Skeletal muscle satellite cell (primary cell): Measurements from ENCODE around the gene PRMT7.

Experiments used
- H3K27me3 ChIP-seq: 2 replicates; pipeline ENCODE4 v1.7.0; 2013; ENCODE audit warnings: low read length; ENCODE audit not compliant: control insufficient read depth, insufficient read depth
- H3K36me3 ChIP-seq: 2 replicates; pipeline ENCODE4 v1.7.0; 2013; ENCODE audit warnings: mild to moderate bottlenecking, control low read depth, low read length; ENCODE audit not compliant: insufficient read depth
- H3K4me1 ChIP-seq: 2 replicates; pipeline ENCODE4 v1.7.0; 2013; ENCODE audit warnings: low read length; ENCODE audit not compliant: control insufficient read depth, insufficient read depth
- H3K4me2 ChIP-seq: 2 replicates; pipeline ENCODE4 v1.7.0; 2013; ENCODE audit warnings: mild to moderate bottlenecking, low read length
- H3K4me3 ChIP-seq: 2 replicates; pipeline ENCODE4 v1.7.0; 2013; ENCODE audit warnings: low read length
- H3K9ac ChIP-seq: 2 replicates; pipeline ENCODE4 v1.7.0; 2013; ENCODE audit warnings: mild to moderate bottlenecking, low read depth, low read length, moderate library complexity
- H3K9me3 ChIP-seq: replicated peaks from 2 replicates; pipeline ENCODE4 v1.7.0; 2013; ENCODE audit warnings: mild to moderate bottlenecking, control low read depth, low read length

The PRMT7 gene

DNA sequence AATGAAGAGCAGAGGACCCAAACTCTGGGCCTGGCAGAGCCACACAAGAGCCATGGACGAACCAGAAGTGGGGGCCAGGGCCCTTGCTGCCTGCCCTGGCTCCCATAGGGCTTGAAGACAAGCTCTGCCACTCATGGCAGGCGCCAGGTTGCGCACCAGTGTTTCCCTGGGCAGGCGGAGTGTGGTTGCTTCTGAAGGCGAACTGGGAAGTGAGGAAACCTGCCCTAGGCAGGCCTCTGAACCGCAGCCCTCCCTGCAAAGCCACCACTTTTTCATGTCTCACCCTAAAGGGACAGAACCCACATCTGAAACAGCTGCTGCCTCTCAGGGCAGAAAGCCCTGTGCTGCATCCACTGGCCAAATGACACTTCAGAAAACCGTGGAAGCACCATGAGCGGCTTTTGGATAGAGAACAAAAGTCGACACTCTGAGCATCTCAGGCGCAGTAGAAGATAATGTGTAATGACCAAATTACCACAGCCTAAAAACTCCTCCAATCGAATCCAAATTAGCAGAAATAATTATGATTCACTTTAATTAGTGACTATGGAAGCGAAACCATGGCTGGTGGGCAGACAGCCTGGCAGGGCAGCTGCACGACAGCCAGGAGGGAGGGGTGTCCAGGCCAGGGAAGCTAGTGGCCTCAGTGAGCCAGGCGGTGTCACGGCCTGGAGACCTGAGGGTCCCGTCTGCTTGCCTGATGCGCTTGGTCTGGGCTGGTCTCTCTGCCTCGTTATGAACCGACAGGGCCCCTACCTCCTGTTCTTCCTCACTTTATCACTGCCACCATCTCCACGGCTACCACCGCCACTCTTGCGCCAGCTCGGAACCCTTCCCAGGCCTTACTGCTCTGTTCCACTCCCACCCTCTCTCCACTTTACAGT is 59.1 kb downstream of the PRMT7 start:
- Histone ChIP-seq H3K4me1 (no peaks in the 10 kb centered on the region), H3K27me3 (peaks cover 43% of the 10 kb centered on the region), H3K9ac (no peak overlapping the region), H3K4me3 (no peak overlapping the region), H3K9me3 (no peaks in the 10 kb centered on the region), H3K36me3 (no peaks in the 10 kb centered on the region), H3K4me2 (no peak overlapping the region)

DNA sequence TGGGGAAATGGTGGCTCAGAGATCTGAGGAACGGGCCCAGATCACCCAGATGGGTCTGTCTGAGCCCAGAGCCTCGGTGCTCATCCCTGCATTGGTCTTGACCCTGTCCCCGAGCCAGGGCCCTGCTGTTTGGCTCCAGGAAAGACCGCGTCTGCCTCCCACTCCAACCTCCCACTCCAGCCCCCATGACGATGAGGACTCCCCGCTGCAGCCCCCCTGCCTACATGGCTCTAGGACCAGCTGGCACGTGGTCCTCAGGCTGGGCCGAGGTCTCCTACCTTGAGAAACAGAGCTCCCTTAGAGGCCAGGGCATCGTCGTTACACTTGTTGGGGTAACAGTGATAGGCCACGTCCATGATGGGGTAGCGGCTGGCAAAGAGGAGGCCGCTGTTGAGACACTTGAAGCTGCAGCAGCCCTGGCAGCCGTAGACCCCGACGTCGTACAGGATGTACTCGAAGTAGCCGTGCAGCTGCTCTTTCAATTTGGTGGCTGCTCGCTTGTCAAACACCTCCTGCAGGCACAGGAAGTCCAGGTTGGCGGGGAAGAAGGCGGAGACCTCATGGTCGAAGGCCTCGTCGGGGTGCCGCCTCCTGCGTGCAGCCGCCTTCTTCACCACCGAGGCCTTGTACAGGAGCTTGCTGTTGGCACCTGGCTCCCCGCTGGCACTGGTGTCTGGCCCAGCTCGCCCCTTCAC is 59.9 kb downstream of the PRMT7 start:
- H3K4me1 ChIP-seq = no peaks in the 10 kb centered on the region

DNA sequence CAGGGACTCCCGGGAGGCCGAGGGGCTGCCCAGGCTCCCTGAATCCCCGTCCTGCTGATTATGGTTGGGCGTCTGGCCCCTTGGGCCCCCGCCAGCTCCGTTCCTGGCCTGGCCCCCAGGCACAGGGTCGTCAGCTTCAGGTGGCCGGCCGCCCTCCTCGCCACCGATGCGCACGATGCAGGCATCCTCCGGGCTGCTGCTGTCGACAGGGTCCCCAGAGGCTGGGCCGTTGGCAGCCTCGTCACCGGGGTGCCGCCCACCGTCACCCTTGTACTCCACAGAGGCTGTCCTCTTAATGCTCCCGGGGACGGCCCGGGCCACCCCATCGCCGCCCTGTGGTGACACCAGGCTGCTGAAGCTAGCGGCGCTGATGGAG is 60.4 kb downstream of the PRMT7 start:
- Histone ChIP-seq H3K36me3 (no peaks in the 10 kb centered on the region), H3K4me1 (no peaks in the 10 kb centered on the region), H3K9me3 (no peaks in the 10 kb centered on the region), H3K9ac (no peak overlapping the region), H3K4me2 (no peak overlapping the region), H3K27me3 (peaks cover 39% of the 10 kb centered on the region), H3K4me3 (no peak overlapping the region)

More for the DNA sequence above, 59.9 kb downstream of the PRMT7 start:
- Histone ChIP-seq H3K9ac (no peak overlapping the region), H3K36me3 (no peaks in the 10 kb centered on the region), H3K4me3 (no peak overlapping the region), H3K9me3 (no peaks in the 10 kb centered on the region), H3K27me3 (peaks cover 44% of the 10 kb centered on the region), H3K4me2 (no peak overlapping the region)

DNA sequence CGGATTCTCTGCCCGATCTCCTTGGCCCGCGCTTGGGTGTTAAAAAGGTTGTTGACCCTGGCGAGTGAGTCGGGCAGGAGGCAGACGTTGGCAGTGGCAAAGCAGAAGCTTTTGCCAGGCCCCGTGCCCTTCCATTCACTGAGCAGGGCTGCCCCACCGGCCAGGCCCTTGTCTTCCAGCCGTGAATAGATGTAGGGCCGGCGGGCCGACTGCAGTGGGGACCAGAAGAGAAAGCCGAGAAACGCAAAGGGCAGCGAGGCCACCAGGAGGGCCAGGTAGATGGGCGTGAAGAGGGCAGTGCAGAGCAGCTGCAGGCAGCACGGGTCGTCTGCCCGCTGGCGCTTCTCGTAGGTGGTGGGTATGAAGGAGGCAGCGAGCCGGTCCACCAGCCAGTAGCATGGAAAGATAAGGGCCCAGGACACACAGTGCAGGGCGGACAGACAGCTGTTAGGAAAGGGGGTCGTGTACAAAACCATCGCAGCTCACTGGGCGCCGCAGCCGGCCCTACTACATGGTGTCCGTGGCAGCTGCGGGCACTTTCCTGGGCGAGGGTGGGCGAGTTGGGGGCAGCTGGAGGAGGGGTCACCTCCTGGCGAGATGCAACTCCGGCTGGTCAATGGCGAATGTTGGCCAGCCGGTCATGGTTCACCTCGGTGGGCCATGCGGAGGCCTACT is 61.0 kb downstream of the PRMT7 start:
- H3K36me3 ChIP-seq = no peaks in the 10 kb centered on the region
- no peaks in the 10 kb centered on the region for H3K9me3 ChIP-seq
- no peak overlapping the region for H3K4me2 ChIP-seq
- H3K27me3 ChIP-seq = peaks cover 39% of the 10 kb centered on the region
- no peaks in the 10 kb centered on the region for H3K4me1 ChIP-seq
- no peak overlapping the region for H3K4me3 ChIP-seq
- no peak overlapping the region for H3K9ac ChIP-seq

DNA sequence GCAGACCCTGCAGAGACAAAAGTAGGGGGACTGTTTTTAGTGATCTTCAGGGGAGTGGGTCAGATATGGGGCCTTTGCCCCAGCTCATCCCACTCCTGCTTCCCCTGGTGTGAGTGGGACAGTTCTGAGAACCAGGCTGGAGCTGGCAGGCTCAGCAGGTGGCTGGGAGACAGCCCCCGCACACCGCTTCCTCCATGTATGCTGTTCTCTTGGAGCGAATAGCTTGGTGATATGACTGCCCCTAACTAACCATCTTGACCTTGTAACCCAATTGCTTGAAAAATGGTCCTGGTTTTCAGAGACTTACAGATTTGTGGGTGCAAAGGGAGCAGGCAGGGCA is 61.5 kb downstream of the PRMT7 start:
- Histone ChIP-seq H3K4me3 (no peak overlapping the region), H3K27me3 (peaks cover 39% of the 10 kb centered on the region), H3K36me3 (no peaks in the 10 kb centered on the region), H3K4me1 (no peaks in the 10 kb centered on the region), H3K9ac (no peak overlapping the region), H3K9me3 (no peaks in the 10 kb centered on the region), H3K4me2 (no peak overlapping the region)

DNA sequence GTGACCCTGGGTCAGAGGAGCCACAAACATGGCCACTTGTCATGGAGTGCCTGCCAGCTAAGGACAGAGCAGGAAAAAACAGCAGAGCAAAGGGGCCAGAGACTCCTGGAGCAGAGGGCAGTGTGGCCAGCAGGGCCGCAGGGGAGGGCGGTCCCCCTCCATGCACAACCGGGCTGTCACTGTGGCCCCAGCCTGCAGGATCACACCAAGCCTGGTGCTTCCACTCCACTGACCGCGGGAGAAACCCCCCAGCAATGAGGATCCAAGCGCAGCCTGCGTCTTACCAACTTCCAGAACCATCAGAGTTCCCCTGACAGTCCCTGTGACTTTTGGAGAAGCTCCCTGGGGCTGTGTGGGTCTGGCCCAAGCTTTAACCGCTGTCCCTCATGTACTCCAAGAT is 62.0 kb downstream of the PRMT7 start:
- no peaks in the 10 kb centered on the region for H3K4me1 ChIP-seq
- no peak overlapping the region for H3K9ac ChIP-seq
- no peaks in the 10 kb centered on the region for H3K36me3 ChIP-seq
- H3K4me2 ChIP-seq = no peak overlapping the region
- peaks cover 41% of the 10 kb centered on the region for H3K27me3 ChIP-seq
- no peak overlapping the region for H3K4me3 ChIP-seq
- no peaks in the 10 kb centered on the region for H3K9me3 ChIP-seq

DNA sequence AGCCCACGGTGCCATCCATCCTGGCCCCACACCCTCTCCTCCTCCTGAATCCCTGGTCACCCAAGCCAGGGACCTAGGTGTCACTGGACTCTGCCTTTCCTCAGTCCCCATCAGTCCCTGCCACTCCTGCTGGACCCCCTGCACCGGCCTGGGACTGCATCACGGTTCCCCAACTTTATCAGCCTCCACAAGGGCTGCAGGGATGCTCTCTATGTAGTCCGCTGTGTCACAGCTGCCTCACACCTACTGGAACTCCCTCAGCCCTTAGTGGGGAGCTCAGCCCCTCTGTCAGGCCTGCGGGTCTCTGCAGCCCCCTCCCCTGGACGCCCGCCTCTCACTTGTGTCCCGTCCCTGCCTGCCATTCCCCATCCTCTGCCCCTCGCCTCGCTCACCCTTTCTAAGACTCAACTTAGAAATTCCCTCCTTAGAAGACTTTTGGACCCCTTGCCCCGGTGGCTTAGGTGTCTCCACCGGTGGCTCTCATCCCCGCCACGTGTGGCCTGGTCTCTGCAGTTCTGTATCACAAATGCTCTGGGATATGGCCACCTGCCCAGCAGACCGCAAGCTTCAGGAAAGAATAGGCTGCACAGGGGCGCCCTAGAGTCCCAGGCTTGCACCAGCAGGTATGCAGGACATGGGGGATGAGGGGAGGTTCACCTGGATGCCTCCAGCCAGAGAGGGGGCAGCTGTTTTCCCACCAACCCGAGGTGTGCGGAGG is 62.9 kb downstream of the PRMT7 start:
- Histone ChIP-seq H3K9me3 (no peaks in the 10 kb centered on the region), H3K36me3 (no peaks in the 10 kb centered on the region), H3K27me3 (peaks cover 46% of the 10 kb centered on the region), H3K4me1 (no peaks in the 10 kb centered on the region), H3K4me3 (no peak overlapping the region), H3K9ac (no peak overlapping the region), H3K4me2 (no peak overlapping the region)

DNA sequence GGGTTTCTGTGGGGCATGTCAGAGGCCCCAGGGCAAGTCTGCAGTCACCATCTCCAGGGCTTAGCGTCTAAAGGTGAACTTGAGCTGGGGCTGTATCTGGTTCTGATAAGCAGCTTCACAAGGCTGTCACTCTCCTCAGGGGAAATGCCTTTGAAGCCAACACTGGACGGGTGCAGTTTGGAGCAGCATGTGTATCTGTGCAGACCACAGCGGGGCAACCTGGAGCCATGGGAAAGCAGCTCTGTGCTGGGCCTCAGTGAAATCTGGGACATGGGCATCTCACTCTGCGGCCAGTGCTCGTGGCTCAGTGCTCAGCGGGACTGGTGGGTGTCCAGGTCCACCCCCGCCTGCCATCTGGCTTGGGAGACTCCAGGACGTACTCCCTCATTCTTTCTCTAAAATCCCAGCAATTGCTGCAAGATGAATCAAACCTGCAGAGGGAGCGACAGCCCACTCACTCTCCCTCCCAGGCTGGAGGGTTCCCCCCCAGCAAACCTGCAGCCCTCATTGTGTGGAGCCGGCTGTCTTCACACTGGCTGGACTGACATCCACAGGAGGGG is 63.5 kb downstream of the PRMT7 start:
- Histone ChIP-seq H3K9ac (no peak overlapping the region), H3K4me2 (no peak overlapping the region), H3K4me1 (no peaks in the 10 kb centered on the region), H3K4me3 (no peak overlapping the region), H3K9me3 (no peaks in the 10 kb centered on the region), H3K36me3 (no peaks in the 10 kb centered on the region), H3K27me3 (peaks cover 53% of the 10 kb centered on the region)

DNA sequence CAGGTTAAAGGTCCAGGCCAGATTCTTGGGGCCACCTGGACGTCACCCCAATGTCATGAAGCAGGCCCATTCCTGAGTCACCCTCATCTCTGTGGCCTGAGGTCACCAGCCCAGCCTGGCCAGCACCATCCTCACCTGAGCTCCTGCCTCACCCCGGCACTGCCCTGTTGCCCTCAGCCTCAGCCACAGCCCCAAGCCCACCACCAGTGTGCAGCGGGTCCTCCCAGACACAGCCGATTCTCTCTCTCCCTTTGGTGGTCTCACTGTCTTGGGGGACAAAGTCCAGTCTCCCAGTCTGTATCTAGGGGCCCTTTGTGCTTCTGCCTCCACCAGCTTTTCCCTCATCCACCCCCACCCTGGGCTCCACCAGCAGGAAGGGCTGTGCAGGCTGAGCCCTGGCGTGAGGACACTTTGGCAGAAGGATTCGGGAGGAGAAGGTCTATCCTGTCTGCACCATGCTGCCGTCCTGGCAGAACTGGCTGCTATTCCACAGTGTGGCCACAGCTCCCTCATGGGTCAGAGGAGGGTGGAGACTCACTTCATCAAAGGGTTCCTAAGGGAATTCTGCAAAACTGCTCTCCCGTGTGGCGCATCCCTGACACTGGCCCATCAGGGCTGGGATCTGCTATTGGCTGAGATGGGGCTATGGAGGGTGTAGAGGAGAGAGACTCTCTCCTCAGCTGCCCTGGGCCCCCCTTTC is 64.3 kb downstream of the PRMT7 start:
- H3K4me2 ChIP-seq = no peak overlapping the region
- H3K9me3 ChIP-seq = no peaks in the 10 kb centered on the region
- no peaks in the 10 kb centered on the region for H3K4me1 ChIP-seq
- H3K4me3 ChIP-seq = no peak overlapping the region
- no peak overlapping the region for H3K9ac ChIP-seq
- H3K36me3 ChIP-seq = no peaks in the 10 kb centered on the region
- H3K27me3 ChIP-seq = peaks cover 55% of the 10 kb centered on the region

DNA sequence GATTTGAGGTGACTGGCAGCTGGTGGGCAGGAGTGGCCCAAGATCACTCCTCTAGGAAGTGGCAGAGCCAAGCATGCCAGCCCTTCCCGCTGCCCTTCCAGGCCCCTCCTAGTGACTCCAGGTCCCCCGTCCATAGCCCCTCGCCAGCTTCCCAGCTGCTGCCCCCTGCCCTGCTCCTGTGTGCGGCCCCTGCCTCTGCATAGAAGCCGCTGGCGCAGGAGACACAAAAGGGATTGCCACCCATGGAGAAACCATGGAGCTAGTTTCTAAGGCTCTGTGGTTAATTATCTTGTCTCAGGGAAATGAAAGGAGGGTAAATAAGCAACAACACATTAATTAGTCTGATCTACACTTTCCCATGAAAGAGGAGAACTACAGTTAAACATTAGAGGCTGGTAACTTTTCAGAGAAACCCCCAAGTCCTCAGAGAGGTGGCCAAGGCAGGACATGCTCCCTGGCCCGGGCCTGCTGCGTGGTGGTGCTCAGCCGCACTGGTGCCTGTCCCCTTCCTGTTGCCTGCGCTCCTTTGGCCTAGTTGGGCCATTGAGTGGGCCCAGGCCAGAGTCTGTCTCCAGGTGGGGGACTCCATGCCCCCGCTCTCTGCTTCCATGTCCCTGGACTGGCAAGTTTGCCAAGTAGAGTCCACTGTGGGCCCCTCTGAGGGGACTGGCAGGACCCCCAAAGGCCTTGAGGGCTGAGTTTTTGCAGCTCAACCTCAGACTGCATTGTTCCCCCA is 65.2 kb downstream of the PRMT7 start:
- H3K9ac ChIP-seq = no peak overlapping the region
- no peaks in the 10 kb centered on the region for H3K9me3 ChIP-seq
- peaks cover 53% of the 10 kb centered on the region for H3K27me3 ChIP-seq
- no peaks in the 10 kb centered on the region for H3K4me1 ChIP-seq
- no peaks in the 10 kb centered on the region for H3K36me3 ChIP-seq
- no peak overlapping the region for H3K4me2 ChIP-seq
- no peak overlapping the region for H3K4me3 ChIP-seq
